Measurements from ENCODE around the gene FOXF2.
"Not testable (repeated sequence)": the region's sequence is repeated elsewhere in the genome, so short reads cannot be mapped to it uniquely, and the experiment has no call there.

FOXF2 gene

GRCh38 chr6:1389369-1390132 is at the start of gene FOXF2:
Gene FOXF2, plus strand, starts transcription at chr6:1389576. Its CDS starts 372 bp downstream, at chr6:1389948.
- no peak for DNase-seq (ENCODE audit: low read depth in 2 of 2)

GRCh38 chr6:1346101-1346500 is 43.3 kb upstream of the FOXF2 start:
- no peak for DNase-seq (ENCODE audit: low read depth in 2 of 2)

DNA sequence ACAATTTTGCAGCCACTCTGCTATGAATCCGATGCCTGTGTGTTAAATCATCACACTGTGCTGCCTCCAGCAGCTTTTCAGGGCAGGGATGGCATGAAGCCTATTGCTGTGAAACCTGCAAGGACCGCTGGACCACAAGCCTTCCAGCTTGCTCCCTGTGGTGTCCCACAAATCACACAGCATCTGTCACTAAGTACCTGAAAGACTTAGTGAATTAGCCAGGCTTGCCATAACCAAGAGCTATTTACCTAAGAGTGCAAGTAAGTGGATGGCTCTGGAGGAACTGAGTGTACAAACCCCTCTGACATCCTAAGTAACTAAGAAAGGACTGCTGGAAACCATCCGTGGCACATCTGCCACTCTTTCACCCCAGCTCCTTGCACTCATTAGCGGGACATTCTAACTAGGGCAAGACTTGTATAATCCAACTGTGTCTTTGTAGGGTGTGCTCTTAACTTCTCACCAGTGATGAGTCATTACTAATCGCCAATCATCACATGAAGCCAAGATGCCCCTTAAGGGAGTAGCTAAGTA is 42.8 kb upstream of the FOXF2 start:
- DNase-seq (ENCODE audit: low read depth in 2 of 2), result no peak

DNA sequence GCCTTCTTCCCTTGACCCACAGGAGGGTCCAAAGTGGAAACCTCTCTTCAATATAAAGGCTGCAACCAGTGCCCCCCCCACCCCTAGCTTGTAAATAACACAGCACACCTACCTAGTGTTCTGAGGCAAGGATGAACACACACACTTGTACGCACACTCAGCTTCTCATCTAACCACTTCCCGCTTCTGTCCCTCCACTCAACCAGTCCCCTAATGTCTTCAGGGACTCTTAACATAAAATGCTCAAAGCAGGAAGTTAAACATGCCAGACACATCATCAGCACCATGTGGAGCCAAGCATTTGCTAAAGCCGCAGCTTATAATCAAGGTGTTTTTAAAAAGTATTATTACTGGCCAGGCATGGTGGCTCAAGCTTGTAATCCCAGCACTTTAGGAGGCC is 42.2 kb upstream of the FOXF2 start:
- no peak for DNase-seq (ENCODE audit: low read depth in 2 of 2)

DNA sequence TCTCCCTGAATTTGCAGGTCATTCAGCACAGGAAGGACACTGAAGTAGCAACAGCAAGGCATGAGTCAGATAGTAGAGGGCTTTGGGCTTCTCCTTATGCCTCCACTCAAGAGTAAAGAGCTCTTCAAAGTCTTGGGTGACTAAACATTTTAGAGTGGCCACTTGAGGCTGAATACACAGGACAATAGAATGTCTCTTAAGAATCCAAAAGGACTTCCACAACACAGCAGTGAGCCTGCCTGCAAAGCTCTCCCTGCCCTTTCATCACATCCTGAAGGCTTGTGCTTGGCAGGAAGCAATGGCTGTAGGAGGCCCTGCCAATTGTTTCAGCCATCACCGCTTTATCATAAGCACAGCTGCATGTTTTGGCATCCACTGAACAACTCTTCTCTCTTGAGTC is 40.7 kb upstream of the FOXF2 start:
- DNase-seq (ENCODE audit: low read depth in 2 of 2), result no peak

GRCh38 chr6:1349655-1350054 is 39.7 kb upstream of the FOXF2 start:
- no peak for DNase-seq (ENCODE audit: low read depth in 2 of 2)

DNA sequence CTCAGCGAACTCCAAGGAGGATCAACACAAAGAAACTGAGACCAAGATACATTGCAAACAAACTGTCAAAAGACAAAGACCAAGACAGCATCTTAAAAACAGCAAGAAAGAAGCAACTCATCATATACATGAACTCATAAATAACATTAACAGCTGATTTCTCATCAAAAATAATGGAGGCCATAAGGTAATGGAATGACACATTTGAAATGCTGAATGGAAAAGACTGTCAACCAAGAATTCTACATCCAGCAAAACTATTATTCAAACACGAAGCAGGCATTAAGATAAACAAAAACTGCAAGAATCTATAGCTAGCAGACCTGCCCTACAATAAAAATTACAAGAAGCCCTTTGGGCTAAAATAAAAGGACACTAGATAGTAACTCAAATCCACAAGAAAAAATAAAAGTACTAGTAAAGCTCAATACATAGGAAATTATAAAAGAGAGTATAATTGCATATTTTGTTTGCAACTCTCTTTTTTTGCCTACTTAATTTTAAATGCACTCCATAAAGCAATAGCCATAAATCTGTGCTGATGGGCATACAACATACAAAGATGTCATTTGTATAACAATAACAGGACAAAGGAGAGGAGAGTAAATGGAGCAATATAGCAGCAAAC is 37.9 kb upstream of the FOXF2 start:
- DNase-seq (ENCODE audit: low read depth in 2 of 2), result no peak

DNA sequence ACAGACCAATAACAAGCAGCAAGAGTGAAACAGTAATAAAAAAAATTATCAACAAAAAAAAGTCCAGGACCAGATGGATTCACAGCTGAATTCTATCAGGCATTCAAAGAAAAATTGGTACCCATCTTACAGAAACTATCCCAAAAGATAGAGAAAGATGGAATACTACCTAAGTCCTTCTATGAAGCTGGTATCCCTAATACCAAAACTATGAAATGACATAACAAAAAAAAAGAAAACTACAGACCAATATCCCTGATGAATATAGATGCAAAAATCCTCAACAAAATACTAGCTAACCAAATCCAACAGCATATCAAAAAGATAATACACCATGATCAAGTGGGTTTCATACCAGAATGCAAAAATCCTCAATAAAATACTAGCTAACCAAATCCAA is 34.3 kb upstream of the FOXF2 start:
- DNase-seq (ENCODE audit: low read depth in 2 of 2), result not testable (repeated sequence)

DNA sequence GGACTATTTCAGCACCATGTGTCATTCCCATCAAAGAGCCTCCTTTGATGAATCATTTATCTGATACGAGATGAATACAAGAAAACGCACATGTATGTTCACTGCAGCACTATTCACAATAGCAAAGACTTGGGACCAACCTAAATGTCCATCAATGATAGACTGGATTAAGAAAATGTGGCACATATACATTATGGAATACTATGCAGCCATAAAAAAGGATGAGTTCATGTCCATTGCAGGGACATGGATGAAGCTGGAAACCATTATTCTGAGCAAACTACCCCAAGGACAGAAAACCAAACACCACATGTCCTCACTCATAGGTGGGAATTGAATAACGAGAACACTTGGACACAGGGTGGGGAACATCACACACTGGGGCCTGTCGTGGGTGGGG is 27.7 kb upstream of the FOXF2 start:
- DNase-seq (ENCODE audit: low read depth in 2 of 2), result not testable (repeated sequence)

- no peak for DNase-seq (ENCODE audit: low read depth in 2 of 2)
Measured at GRCh38 chr6:1362643-1363042, 26.7 kb upstream of the FOXF2 start.

DNA sequence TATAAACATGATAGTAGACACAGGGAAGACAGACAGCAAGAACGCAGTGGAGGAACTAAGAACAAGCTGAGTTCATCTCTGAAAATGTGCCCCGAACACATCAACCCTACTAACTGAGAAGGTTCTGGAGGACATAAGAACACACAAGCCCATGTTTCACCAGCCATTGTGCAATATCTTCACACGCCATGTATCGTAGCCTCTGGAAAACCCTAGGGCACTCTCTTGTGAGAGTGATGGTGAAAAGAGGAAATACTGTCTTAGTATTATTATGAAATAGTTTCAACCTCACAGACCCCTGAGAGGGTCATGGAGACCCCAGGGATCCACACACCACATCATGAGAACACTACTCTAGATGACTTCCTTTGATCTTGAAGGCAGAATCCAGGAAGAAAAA is 26.1 kb upstream of the FOXF2 start:
- no peak for DNase-seq (ENCODE audit: low read depth in 2 of 2)

- DNase-seq (ENCODE audit: low read depth in 2 of 2), result no peak
Measured at GRCh38 chr6:1363729-1364572, 25.4 kb upstream of the FOXF2 start.

GRCh38 chr6:1364791-1365190 is 24.6 kb upstream of the FOXF2 start:
- DNase-seq (ENCODE audit: low read depth in 2 of 2), result no peak

DNA sequence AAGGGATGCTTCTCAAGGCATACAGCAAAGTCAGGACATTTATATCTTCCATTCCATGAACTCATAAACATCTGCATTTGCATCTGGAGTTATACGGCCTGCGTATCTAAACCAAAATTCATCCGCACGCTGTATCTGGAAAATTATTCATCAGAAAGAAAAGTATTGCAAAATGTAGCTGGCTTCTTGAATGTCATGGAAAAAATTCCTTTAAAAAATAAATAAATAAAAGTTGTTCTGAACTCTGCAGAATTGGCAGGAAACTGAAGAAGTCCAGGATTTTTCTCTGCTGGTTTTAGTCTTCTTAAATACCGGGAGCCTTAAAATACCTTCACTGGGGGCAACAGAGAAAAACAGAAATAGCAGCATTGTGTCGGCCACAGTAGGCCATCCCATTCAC is 23.7 kb upstream of the FOXF2 start:
- DNase-seq (ENCODE audit: low read depth in 2 of 2), result no peak

DNA sequence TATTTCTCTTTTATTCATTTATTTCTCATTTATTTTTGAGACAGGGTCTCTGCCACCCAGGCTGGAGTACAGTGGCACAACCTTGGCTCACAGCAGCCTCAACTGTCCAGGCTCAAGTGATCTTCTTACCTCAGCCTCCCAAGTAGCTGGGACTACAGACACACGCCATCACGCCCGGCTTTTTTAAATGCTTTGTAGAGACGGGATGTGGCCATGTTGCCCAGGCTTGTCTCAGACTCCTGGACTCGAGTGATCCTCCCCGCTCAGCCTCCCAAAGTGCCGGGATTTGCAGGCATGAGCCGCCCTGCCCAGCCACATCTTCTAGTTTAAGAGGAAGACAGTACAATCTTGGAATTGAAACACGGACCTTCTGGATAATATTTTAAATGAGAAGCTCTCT is 21.6 kb upstream of the FOXF2 start:
- no peak for DNase-seq (ENCODE audit: low read depth in 2 of 2)

DNA sequence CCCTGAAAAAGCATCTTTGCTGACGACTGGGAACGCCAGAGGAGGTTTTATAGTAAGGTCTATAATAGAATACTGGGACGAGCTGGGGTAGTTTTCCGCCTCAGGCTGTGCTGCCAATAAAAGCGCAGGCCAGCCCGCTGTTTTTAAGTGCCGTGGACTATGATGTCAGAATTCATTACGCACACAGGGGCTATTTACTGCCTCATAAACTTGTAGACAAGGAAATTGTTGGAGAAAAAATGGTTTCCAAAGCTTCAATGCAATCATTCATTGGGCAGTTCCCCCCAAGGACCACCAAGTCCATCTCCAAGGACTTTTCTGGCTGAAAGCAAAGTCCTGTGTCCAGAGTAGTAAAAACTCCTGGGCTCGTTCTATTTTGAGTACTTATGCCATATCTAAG is 20.4 kb upstream of the FOXF2 start:
- no peak for DNase-seq (ENCODE audit: low read depth in 2 of 2)

DNA sequence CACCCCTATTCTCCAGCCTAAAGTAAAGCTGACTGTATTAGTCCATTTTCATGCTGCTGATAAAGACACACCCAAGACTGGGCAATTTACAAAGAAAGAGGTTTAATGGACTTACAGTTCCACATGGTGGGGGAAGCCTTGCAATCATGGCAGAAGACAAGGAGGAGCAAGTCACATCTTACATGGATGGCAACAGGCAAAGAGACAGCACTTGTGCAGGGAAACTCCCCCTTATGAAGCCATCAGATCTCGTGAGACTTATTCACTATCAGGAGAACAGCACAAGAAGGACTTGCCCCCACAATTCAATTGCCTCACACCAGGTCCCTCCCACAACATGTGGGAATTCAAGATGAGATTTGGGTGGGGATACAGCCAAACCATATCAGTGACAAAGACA is 19.7 kb upstream of the FOXF2 start:
- not testable (repeated sequence) for DNase-seq (ENCODE audit: low read depth in 2 of 2)

GRCh38 chr6:1371933-1372332 is 17.4 kb upstream of the FOXF2 start:
- no peak for DNase-seq (ENCODE audit: low read depth in 2 of 2)

- no peak for DNase-seq (ENCODE audit: low read depth in 2 of 2)
Measured at GRCh38 chr6:1372690-1373089, 16.7 kb upstream of the FOXF2 start.

DNA sequence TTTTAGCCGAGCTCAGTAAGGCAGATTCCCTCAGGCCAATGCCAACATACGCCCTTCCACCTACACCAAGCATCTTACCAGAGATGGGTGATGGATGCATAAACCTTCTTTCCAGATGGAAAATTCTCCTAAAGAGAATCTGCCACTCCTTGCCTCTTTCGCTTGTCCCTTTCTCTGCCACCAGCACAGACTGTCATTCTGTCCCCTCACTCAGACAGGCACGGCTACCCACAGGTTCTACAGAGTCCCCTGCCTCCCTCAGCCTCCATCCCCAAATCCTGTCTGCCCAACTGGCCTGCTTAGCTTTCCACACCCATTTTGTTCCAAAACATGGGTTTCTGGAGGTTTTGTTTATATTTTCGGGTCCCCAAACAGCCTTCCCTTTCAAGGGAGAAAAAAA is 12.7 kb upstream of the FOXF2 start:
- DNase-seq (ENCODE audit: low read depth in 2 of 2), result no peak

GRCh38 chr6:1377526-1377925 is 11.8 kb upstream of the FOXF2 start:
- DNase-seq (ENCODE audit: low read depth in 2 of 2), result no peak
